Ishikawa (cell line): ENCODE measurements around the gene KXD1.

Experiments
- CEBPB ChIP-seq: IDR thresholded peaks from 2 replicates; pipeline ENCODE4 v1.6.1; 2012
- CREB1 ChIP-seq: IDR thresholded peaks from 2 replicates; pipeline ENCODE4 v1.6.1; 2012; ENCODE audit warnings: low read depth
- EGR1 ChIP-seq: IDR thresholded peaks from 2 replicates; pipeline ENCODE4 v1.6.1; 2012
- EP300 ChIP-seq: IDR thresholded peaks from 2 replicates; pipeline ENCODE4 v1.6.1; 2012; ENCODE audit warnings: borderline replicate concordance
- FOXM1 ChIP-seq: IDR thresholded peaks from 2 replicates; pipeline ENCODE4 v1.6.1; 2012; ENCODE audit warnings: low read depth, borderline replicate concordance
- NFIC ChIP-seq: IDR thresholded peaks from 2 replicates; pipeline ENCODE4 v1.6.1; 2012
- RAD21 ChIP-seq: IDR thresholded peaks from 2 replicates; pipeline ENCODE4 v1.6.1; 2012; ENCODE audit warnings: low read depth
- TAF1 ChIP-seq: IDR thresholded peaks from 2 replicates; pipeline ENCODE4 v1.6.1; 2012; ENCODE audit warnings: low read depth, mild to moderate bottlenecking
- TCF12 ChIP-seq: IDR thresholded peaks from 2 replicates; pipeline ENCODE4 v1.6.1; 2012; ENCODE audit warnings: low read depth
- TEAD4 ChIP-seq: IDR thresholded peaks from 2 replicates; pipeline ENCODE4 v1.6.1; 2012
- YY1 ChIP-seq: IDR thresholded peaks from 2 replicates; pipeline ENCODE4 v1.6.1; 2012; ENCODE audit warnings: low read depth
- ZBTB7A ChIP-seq: IDR thresholded peaks from 2 replicates; pipeline ENCODE4 v1.6.1; 2012; ENCODE audit warnings: low read depth
- TF ChIP-seq, protein P1 (sequence below): IDR thresholded peaks from 2 replicates; pipeline ENCODE4 v1.6.1; 2012
- TF ChIP-seq, protein P2 (sequence below): IDR thresholded peaks from 2 replicates; pipeline ENCODE4 v1.6.1; 2012
- TF ChIP-seq, protein P3 (sequence below): IDR thresholded peaks from 2 replicates; pipeline ENCODE4 v1.6.1; 2012; ENCODE audit warnings: low read depth, mild to moderate bottlenecking

The KXD1 gene

DNA sequence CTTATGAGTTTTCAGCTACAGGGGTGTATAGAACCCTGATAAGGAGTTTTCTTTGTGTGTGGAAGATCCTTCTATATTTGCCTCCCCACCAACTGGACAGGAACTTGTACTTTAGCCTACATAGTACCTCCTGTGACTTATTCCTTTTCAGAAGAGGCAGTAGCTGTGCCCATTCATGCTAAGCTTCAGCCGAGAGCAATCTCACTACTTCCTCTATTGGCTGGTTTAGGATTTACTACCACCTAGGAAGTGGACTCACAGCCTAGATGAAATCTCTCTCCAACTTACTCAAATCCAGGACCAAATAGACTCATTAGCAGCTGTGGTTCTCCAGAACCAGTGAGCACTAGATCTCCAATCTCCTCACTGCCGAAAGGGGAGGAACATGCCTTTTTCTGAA lies 28.6 kb downstream of the KXD1 start:
- TF ChIP-seq, protein P1, sequence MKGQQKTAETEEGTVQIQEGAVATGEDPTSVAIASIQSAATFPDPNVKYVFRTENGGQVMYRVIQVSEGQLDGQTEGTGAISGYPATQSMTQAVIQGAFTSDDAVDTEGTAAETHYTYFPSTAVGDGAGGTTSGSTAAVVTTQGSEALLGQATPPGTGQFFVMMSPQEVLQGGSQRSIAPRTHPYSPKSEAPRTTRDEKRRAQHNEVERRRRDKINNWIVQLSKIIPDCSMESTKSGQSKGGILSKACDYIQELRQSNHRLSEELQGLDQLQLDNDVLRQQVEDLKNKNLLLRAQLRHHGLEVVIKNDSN: no peak
- TF ChIP-seq YY1: no peak
- no peak for TF ChIP-seq TEAD4
- TF ChIP-seq EGR1: no peak
- TF ChIP-seq EP300: no peak
- TF ChIP-seq, protein P2, sequence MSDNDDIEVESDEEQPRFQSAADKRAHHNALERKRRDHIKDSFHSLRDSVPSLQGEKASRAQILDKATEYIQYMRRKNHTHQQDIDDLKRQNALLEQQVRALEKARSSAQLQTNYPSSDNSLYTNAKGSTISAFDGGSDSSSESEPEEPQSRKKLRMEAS: no peak
- no peak for TF ChIP-seq CEBPB
- TF ChIP-seq RAD21: no peak
- no peak for TF ChIP-seq TCF12
- TF ChIP-seq ZBTB7A: no peak
- TF ChIP-seq, protein P3, sequence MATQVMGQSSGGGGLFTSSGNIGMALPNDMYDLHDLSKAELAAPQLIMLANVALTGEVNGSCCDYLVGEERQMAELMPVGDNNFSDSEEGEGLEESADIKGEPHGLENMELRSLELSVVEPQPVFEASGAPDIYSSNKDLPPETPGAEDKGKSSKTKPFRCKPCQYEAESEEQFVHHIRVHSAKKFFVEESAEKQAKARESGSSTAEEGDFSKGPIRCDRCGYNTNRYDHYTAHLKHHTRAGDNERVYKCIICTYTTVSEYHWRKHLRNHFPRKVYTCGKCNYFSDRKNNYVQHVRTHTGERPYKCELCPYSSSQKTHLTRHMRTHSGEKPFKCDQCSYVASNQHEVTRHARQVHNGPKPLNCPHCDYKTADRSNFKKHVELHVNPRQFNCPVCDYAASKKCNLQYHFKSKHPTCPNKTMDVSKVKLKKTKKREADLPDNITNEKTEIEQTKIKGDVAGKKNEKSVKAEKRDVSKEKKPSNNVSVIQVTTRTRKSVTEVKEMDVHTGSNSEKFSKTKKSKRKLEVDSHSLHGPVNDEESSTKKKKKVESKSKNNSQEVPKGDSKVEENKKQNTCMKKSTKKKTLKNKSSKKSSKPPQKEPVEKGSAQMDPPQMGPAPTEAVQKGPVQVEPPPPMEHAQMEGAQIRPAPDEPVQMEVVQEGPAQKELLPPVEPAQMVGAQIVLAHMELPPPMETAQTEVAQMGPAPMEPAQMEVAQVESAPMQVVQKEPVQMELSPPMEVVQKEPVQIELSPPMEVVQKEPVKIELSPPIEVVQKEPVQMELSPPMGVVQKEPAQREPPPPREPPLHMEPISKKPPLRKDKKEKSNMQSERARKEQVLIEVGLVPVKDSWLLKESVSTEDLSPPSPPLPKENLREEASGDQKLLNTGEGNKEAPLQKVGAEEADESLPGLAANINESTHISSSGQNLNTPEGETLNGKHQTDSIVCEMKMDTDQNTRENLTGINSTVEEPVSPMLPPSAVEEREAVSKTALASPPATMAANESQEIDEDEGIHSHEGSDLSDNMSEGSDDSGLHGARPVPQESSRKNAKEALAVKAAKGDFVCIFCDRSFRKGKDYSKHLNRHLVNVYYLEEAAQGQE: no peak
- TF ChIP-seq NFIC: no peak
- no peak for TF ChIP-seq CREB1

- TF ChIP-seq NFIC (no peak), CREB1 (no peak), FOXM1 (no peak), RAD21 (no peak), TCF12 (no peak), TAF1 (no peak), YY1 (no peak)
- TF ChIP-seq, protein P3: no peak
- TF ChIP-seq, protein P1: no peak
- TF ChIP-seq, protein P2: no peak
These were observed 29.9 kb downstream of the KXD1 start for GRCh38 chr19:18587561-18587960.

- TF ChIP-seq TAF1: no peak
- TF ChIP-seq EP300: 0 out of 2 replicates have a peak, but pooled peaks have one; percentile 7
These were observed 30.4 kb downstream of the KXD1 start for GRCh38 chr19:18587962-18588610.

GRCh38 chr19:18588611-18589379 lies 31.1 kb downstream of the KXD1 start, which contains the start of gene REX1BD:
Gene REX1BD, plus strand, starts transcription at chr19:18588798. Its CDS starts 4 bp downstream, at chr19:18588802.
- peak; percentile 35; the same call in 1 of the 2 replicates for TF ChIP-seq RAD21
- no peak for TF ChIP-seq TEAD4
- TF ChIP-seq, protein P3: no peak
- peak; percentile 98 for TF ChIP-seq ZBTB7A
- TF ChIP-seq CREB1: no peak
- TF ChIP-seq FOXM1: no peak
- TF ChIP-seq NFIC: 0 out of 2 replicates have a peak, but pooled peaks have one; percentile 19
- peak; percentile 92 for TF ChIP-seq EGR1
- peak; percentile 23; the same call in 1 of the 2 replicates for TF ChIP-seq EP300
- TF ChIP-seq CEBPB: no peak
- TF ChIP-seq, protein P2: 0 out of 2 replicates have a peak, but pooled peaks have one; percentile 61
- TF ChIP-seq YY1: 0 out of 2 replicates have a peak, but pooled peaks have one; percentile 31
- TF ChIP-seq, protein P1: 0 out of 2 replicates have a peak, but pooled peaks have one; percentile 14
- 0 out of 2 replicates have a peak, but pooled peaks have one; percentile 61 for TF ChIP-seq TCF12
- TF ChIP-seq TAF1: peak; percentile 68
